ENCODE results near the gene PUS1.

PUS1 gene

DNA sequence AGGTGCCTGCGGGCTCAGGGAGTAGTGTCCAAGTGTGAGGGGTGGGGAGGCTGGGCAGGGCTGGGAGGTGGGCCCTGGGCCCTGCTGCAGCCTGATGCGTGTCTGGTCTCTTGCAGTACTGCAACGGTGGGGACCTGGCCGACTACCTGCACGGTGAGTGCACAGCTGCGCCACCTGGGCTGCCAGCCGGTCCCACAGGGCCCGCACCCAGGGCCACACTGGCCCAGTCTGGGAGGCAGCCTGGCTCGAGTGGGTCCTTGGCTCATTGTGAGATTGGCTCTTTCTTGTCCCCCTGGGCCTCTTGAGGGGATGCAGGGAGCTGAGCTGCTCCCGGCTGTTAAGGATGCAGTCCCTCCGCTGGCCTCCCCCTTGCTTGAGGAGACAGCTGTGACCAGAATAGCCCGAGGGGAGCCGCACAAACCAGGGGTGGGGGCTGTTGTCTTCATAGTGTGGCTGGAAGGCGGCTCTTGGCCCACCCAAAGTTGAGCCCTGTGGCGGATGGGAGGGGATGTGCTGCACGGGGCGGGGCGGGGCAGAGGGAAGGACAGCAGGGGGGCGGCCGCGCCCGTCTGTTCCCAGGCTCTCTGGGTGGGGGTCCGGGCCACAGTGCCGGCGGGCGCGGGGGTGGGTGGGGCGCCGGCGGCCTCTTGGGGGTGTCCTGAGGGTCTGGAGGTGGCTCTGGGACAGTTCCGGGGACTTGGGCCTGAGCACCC, 21.5 kb upstream of the PUS1 start:
- Mint-ChIP-seq H3K9me3 (no peaks in the 10 kb centered on the region), H3K27me3 (no peaks in the 10 kb centered on the region), H3K4me3 (no peak overlapping the region), H3K27ac (peak overlapping the region in 1 of 2 donors; percentile 20), H3K36me3 (ENCODE audit: insufficient read depth) (peaks cover 21% of the 10 kb centered on the region), H3K4me1 (ENCODE audit: low read depth in 2 of 2) (peaks cover 9 to 18% of the 10 kb centered on the region in 2 donors)
- ATAC-seq (replicated peaks) (no peak), DNase-seq (no peak)

DNA sequence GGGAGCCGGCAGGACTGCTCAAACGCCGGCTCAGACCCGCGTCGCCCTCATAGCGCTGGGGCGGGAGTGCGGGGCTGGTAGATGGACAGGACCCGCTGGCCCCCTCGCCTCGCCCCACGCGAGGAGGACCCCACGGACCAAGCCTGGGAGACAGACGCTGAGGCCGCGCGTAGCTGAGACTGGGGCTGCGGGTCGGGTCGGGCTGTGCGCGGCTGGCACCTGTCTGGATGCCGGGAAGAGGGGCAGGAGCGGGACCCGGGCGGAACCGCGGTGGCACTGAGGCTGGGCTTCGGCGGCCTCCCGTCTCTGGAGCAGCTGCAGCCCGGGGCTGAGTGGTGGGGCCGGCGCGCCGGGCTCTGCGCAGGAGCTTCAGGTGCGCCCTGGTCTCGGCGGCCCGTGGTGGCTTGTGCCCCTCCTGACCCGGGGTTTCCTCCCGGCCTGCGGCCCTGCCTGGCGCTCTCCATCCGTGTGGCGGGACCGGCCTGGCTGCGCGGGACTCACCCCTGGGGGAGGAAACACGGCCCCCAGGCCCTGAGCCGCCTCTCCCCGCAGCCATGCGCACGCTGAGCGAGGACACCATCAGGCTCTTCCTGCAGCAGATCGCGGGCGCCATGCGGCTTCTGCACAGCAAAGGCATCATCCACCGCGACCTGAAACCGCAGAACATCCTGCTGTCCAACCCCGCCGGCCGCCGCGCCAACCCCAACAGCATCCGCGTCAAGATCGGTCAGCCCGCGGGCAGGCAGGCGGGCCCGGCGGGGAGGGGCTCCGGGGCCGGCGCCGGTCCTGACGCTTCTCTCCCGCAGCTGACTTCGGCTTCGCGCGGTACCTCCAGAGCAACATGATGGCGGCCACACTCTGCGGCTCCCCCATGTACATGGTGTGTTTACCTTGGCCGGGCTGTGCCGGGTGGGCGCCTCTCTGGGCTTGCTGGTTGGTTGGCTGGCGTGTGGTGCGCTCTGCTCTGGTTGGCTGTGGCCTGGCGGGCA, 20.7 kb upstream of the PUS1 start:
- H3K4me3 Mint-ChIP-seq, result no peak overlapping the region
- no peak overlapping the region for H3K27ac Mint-ChIP-seq
- DNase-seq (no peak), ATAC-seq (replicated peaks) (no peak)
- peaks cover 29% of the 10 kb centered on the region for H3K36me3 Mint-ChIP-seq (ENCODE audit: insufficient read depth)
- H3K27me3 Mint-ChIP-seq, result no peaks in the 10 kb centered on the region
- H3K9me3 Mint-ChIP-seq, result no peaks in the 10 kb centered on the region
- peaks cover 9 to 15% of the 10 kb centered on the region in 2 donors for H3K4me1 Mint-ChIP-seq (ENCODE audit: low read depth in 2 of 2)

DNA sequence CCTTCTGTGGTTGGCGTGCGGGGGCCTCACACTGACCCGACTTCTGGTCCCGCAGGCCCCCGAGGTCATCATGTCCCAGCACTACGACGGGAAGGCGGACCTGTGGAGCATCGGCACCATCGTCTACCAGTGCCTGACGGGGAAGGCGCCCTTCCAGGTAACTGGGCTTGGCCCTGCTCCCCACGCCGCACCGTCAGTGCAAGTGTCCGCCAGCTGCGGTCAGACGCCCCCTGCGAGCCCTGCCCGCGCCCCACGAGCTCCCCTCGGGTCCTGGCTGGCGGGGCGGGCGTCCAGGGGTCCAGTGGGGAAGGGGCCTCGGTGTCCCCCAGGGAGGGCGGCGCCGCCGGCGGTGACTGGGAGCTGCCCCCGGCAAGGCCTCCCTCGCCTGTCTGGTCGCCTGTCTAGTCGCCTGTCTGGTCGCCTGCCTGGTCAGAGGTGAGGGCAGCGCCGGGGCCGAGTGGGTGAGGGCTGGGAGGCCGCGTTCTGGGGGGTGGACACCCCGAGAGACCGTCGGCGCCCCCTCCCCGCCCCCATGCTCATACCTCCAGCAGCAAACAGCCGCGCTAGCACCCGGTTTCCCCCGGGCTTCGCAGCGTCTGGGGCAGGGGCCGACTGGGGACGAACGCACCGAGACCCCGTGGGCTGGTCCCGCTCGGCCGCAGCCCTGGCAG, 19.9 kb upstream of the PUS1 start:
- no peaks in the 10 kb centered on the region for H3K27me3 Mint-ChIP-seq
- no peak for DNase-seq
- peaks cover 35% of the 10 kb centered on the region for H3K36me3 Mint-ChIP-seq (ENCODE audit: insufficient read depth)

DNA sequence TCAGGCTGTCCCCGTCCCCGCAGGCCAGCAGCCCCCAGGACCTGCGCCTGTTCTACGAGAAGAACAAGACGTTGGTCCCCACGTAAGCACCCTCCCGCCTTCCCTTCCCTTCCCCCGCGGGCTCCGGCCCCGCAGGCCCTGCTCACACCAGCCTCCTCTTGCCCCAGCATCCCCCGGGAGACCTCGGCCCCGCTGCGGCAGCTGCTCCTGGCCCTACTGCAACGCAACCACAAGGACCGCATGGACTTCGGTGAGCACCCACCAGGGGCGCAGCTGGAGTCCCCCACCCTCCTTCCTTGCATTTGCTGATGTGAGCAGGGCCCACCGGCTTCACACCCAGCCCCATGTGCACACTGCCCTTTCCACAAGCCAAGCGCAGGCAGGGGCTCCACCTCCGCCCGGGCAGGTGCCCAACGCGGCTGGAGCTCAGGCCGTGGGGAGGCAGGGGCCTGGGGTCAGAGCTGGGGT, 19.3 kb upstream of the PUS1 start:
- DNase-seq (no peak), ATAC-seq (replicated peaks) (no peak)
- no peak overlapping the region for H3K4me3 Mint-ChIP-seq
- H3K27me3 Mint-ChIP-seq, result no peaks in the 10 kb centered on the region
- H3K4me1 Mint-ChIP-seq (ENCODE audit: low read depth in 2 of 2), result peaks cover 8 to 11% of the 10 kb centered on the region in 2 donors
- H3K9me3 Mint-ChIP-seq, result no peaks in the 10 kb centered on the region
- H3K27ac Mint-ChIP-seq, result no peak overlapping the region
- peaks cover 39% of the 10 kb centered on the region for H3K36me3 Mint-ChIP-seq (ENCODE audit: insufficient read depth)

More for the DNA sequence above, 19.9 kb upstream of the PUS1 start:
- ATAC-seq (replicated peaks), result no peak
- no peaks in the 10 kb centered on the region for H3K9me3 Mint-ChIP-seq
- H3K4me1 Mint-ChIP-seq (ENCODE audit: low read depth in 2 of 2), result peaks cover 8 to 15% of the 10 kb centered on the region in 2 donors
- H3K27ac Mint-ChIP-seq, result no peak overlapping the region
- H3K4me3 Mint-ChIP-seq, result no peak overlapping the region

DNA sequence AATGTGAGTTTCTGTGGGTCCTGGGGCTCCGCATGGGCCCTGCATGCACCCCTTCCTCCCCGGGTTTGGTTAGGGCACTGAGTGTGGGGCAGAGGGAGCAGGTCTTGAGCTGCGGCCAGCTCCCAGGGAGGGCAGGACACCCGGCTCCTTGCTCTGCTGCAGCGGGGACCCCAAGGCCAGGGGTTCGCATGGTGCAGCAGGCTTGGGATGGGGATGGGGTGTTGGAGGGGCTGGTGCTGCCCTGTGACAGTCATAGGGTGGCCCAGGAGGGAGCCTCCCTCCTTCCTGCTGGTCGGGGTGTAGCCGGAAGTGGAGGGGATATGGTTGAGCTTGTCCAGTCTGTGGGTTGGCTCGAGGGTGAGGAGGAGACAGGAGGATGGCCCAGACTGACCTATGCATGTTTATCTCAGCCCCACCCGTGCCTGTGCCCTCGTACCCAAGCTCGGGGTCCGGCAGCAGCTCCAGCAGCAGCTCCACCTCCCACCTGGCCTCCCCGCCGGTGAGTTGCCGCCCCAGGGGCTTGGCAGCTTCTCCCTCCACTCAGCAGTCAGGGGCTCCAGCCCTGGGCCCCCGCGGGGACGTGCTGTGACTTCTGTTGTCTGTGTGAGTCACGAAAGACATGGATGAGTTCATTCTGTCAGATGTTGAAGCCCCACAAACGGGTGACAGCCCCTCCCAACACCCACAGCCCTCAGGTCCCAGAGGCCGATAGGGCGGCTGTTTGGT, 18.6 kb upstream of the PUS1 start:
- peaks cover 3 to 4% of the 10 kb centered on the region in 2 donors for H3K4me1 Mint-ChIP-seq (ENCODE audit: low read depth in 2 of 2)
- ATAC-seq (replicated peaks) (no peak), DNase-seq (no peak)
- peak overlapping the region in 1 of 2 donors; percentile 17 for H3K27ac Mint-ChIP-seq
- peaks cover 44% of the 10 kb centered on the region for H3K36me3 Mint-ChIP-seq (ENCODE audit: insufficient read depth)
- no peaks in the 10 kb centered on the region for H3K9me3 Mint-ChIP-seq
- no peaks in the 10 kb centered on the region for H3K27me3 Mint-ChIP-seq
- no peak overlapping the region for H3K4me3 Mint-ChIP-seq

DNA sequence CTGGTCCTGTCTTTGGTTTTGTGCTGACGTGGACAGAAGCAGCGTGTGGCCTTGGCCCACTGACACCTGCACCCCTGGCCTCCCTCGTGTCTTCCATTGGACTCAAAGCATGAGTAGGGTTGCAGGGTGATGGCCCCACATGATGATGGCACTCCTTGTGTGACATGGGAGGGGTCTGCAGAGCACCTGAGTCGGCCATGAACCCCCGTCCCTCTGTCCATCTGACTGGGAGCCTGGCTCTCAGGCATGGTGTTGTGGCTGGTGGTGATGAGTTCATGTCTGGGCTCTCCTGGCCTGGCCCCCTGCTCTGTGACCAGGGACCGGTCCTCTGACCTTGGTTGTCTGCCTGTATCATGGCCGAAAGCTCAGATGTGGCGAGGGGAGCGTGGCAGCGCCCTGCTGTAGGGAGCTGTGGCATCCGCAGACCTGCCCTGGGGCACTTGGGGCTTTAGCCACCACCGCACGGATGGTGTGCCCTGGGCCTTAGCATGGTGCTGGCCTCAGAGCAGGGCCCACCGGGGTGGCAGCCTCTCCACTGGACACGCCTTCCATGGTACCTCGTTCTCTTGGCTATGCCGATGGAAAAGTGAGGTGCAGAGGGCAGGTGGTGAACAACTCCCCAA, 17.9 kb upstream of the PUS1 start:
- ATAC-seq (replicated peaks) (no peak), DNase-seq (no peak)
- Mint-ChIP-seq H3K9me3 (no peaks in the 10 kb centered on the region), H3K27ac (peak overlapping the region in 1 of 2 donors; percentile 17), H3K27me3 (no peaks in the 10 kb centered on the region), H3K36me3 (ENCODE audit: insufficient read depth) (peaks cover 47% of the 10 kb centered on the region), H3K4me3 (no peak overlapping the region), H3K4me1 (ENCODE audit: low read depth in 2 of 2) (no peaks in the 10 kb centered on the region)

DNA sequence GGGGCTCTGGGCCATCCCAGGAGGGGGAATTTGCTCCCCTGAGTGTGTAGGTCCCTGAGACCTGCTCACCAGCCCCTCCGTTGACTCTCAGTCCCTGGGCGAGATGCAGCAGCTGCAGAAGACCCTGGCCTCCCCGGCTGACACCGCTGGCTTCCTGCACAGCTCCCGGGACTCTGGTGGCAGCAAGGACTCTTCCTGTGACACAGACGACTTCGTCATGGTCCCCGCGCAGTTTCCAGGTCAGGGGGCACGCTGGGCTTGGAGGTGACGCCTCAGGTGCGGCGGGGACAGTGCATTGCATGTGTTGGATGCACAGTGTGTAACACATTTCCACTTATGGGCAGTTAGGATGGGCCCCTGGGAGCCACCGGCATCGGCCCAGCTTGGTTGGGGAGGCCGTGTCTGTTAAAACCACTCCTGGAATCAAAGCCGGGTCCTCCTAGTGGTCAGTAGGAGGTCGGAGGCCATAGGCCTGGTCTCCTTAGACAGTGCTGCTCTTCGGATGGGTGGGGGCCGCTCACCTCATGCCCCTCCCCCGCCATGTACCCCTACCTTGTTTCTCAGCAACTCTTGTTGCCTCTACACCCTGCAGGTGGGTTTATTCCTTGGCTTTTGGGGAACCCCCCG, 17.1 kb upstream of the PUS1 start:
- Mint-ChIP-seq H3K27me3 (no peaks in the 10 kb centered on the region), H3K9me3 (no peaks in the 10 kb centered on the region), H3K36me3 (ENCODE audit: insufficient read depth) (peaks cover 51% of the 10 kb centered on the region), H3K4me3 (no peak overlapping the region), H3K4me1 (ENCODE audit: low read depth in 2 of 2) (no peaks in the 10 kb centered on the region), H3K27ac (peak overlapping the region in 1 of 2 donors; percentile 31)
- ATAC-seq (replicated peaks) (no peak), DNase-seq (no peak)

DNA sequence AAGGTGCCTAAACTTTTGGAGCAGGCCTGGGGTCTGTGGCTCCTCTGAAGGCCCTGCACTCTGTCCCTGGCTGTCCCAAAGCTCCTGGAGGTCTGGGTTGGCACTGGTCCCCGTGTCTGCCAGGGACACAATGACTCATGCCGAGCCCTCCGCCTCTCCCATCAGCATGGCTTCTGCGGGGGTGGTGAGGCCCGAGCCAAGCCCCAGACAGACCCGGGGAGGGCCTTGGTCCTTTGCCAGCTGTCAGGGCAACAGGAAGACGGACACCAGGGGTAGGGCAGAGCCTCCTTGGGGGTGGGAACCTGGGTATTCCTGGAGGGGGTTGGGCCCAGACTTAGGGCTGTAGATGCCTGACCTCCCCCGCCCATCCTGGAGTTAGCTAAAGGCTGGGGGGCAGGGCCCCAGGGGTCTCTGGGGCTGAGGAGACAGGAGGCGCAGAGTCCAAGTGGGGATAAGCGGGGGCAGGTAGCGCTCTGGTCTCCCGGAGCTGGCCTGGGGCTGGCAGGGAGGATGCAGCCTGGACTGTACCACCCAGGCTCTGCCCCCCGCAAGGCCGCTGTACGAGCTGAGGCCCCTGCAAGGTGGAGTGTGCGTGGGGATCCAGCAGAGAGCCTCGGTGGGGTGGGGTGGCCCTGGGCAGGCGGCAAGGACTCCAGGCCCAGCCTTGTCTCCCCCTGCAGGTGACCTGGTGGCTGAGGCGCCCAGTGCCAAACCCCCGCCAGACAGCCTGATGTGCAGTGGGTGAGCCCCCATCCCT, 16.4 kb upstream of the PUS1 start:
- no peak for DNase-seq

DNA sequence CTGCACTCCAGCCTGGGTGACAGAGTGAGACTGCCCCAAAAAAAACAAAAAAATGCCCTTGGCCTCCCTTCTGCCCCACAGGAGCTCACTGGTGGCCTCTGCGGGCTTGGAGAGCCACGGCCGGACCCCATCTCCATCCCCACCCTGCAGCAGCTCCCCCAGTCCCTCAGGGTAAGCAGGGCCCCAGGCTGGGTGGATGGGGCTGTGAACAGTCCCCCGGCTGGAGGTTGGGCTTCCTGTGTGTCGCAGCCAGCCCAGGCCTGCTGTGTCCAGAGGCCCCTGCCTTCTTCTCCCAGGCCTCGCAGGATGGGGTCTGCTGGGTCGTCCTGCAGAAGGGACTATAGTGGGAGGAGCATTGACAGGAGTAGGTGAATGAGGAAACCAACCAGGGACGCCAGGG, 15.4 kb upstream of the PUS1 start:
- no peak for DNase-seq
- peaks cover 58% of the 10 kb centered on the region for H3K36me3 Mint-ChIP-seq (ENCODE audit: insufficient read depth)
- H3K27ac Mint-ChIP-seq, result no peak overlapping the region
- H3K9me3 Mint-ChIP-seq, result no peaks in the 10 kb centered on the region
- no peaks in the 10 kb centered on the region for H3K27me3 Mint-ChIP-seq
- H3K4me1 Mint-ChIP-seq (ENCODE audit: low read depth in 2 of 2), result no peaks in the 10 kb centered on the region
- no peak for ATAC-seq (replicated peaks)
- no peak overlapping the region for H3K4me3 Mint-ChIP-seq

More for the DNA sequence above, 16.4 kb upstream of the PUS1 start:
- no peaks in the 10 kb centered on the region for H3K4me1 Mint-ChIP-seq (ENCODE audit: low read depth in 2 of 2)
- no peak overlapping the region for H3K27ac Mint-ChIP-seq
- no peak for ATAC-seq (replicated peaks)
- no peak overlapping the region for H3K4me3 Mint-ChIP-seq
- H3K36me3 Mint-ChIP-seq (ENCODE audit: insufficient read depth), result peaks cover 53% of the 10 kb centered on the region
- no peaks in the 10 kb centered on the region for H3K27me3 Mint-ChIP-seq
- H3K9me3 Mint-ChIP-seq, result no peaks in the 10 kb centered on the region

DNA sequence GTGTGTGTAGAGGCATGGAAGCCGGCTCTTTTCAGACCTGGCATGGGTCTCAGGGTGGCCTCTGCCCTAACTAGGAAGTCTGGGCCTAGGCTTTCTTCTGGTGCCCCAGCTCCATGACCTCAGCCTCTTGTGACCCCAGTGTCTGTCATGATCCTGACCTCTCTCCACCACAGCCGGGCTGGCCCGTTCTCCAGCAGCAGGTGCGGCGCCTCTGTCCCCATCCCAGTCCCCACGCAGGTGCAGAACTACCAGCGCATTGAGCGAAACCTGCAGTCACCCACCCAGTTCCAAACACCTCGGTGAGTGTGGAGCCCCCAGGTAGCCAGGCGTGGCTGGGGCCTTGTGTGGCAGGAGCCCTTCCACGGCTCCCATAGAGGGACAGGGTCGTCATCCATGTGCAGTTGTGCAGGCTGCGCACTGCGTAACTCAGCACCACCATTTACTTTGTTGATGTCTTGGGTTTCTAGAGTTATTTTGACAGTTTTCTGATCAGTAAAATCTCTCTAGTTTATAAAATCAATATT, 14.8 kb upstream of the PUS1 start:
- H3K9me3 Mint-ChIP-seq, result no peaks in the 10 kb centered on the region
- no peak overlapping the region for H3K4me3 Mint-ChIP-seq
- no peak overlapping the region for H3K27ac Mint-ChIP-seq
- H3K27me3 Mint-ChIP-seq, result no peaks in the 10 kb centered on the region
- H3K36me3 Mint-ChIP-seq (ENCODE audit: insufficient read depth), result peaks cover 54% of the 10 kb centered on the region
- H3K4me1 Mint-ChIP-seq (ENCODE audit: low read depth in 2 of 2), result no peaks in the 10 kb centered on the region
- DNase-seq, result no peak
- ATAC-seq (replicated peaks), result no peak

DNA sequence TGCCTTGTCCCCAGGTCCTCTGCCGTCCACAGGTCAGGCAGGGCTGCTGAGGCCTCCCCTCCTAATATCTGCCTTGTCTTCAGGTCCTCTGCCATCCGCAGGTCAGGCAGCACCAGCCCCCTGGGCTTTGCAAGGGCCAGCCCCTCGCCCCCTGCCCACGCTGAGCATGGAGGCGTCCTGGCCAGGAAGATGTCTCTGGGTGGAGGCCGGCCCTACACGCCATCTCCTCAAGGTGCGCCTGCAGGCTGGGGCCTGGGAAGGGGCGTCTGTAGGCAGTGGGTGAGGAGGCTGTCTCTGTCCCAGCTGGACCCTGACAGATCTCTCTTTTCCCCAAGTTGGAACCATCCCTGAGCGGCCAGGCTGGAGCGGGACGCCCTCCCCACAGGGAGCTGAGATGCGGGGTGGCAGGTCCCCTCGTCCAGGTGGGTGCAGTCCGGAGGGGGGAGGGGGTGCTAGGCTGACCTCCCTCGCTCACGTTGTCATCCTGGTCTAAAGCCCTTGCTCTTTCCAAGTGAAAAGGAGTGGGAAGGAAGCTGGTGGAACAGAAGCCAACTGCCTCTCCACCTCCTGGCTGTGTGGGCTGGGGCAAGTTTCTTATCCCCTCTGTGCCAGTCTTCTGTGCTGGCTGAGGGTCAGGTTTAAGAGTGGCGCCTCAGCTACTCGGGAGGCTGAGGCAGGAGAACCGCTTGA, 13.9 kb upstream of the PUS1 start:
- H3K27ac Mint-ChIP-seq, result peak overlapping the region in 1 of 2 donors; percentile 71
- no peaks in the 10 kb centered on the region for H3K9me3 Mint-ChIP-seq
- H3K4me3 Mint-ChIP-seq, result no peak overlapping the region
- no peak for ATAC-seq (replicated peaks)
- peaks cover 57% of the 10 kb centered on the region for H3K36me3 Mint-ChIP-seq (ENCODE audit: insufficient read depth)
- H3K27me3 Mint-ChIP-seq, result no peaks in the 10 kb centered on the region
- H3K4me1 Mint-ChIP-seq (ENCODE audit: low read depth in 2 of 2), result no peaks in the 10 kb centered on the region
- DNase-seq, result no peak

Measured in effector memory CD8-positive, alpha-beta T cell (primary cell).